OCI-LY1 (cell line): ENCODE measurements around the gene CFAP157.

Experiments used
- CTCF ChIP-seq: fragments of 200-600 bp; sonication (generic), shearing (Covaris generic); IDR thresholded peaks from 2 replicates; pipeline ENCODE4 v1.5.1; 2017; ENCODE audit warnings: mild to moderate bottlenecking, antibody characterized with exemption, low read length, moderate library complexity, mixed read lengths
- EZH2 ChIP-seq: fragments of 200-600 bp; sonication (generic), shearing (Covaris generic); IDR thresholded peaks from 2 replicates; pipeline ENCODE4 v1.8.0; 2017; ENCODE audit warnings: borderline replicate concordance, mixed run types, mild to moderate bottlenecking, antibody characterized with exemption, low read length, moderate library complexity, mixed read lengths

DNA sequence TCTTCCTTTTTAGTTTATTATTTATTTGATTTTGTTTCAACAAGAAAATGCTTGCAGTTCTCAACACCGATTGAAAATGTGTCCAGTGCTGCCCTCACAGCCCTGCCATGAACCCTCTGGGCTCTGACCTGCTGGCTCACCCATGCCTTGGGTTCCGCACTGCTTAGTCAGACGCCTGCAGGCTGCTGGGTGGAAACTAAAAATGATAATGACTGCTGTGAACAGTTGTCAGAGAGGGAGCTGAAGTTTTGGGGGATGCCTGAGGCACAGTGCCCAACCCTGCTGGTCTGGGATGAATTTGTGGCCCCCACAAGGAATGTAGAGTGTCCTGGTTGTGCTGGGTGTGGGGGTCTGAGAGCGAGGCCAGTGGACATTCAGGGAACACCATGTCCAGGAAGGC lies 22.2 kb upstream of the CFAP157 start:
- no peak for TF ChIP-seq CTCF
- TF ChIP-seq EZH2: no peak
